ENCODE results near the gene GUCY1A2.

- TF ChIP-seq EZH2phosphoT487 (IDR thresholded peaks at IDR 0.05; ENCODE audit: insufficient read depth, low read depth) (no peak), EZH2 (IDR thresholded peaks at IDR 0.05; ENCODE audit: insufficient read depth, poor library complexity, severe bottlenecking) (peak; percentile 28)
Measured at GRCh38 chr11:107018219-107018901, at the start of gene GUCY1A2.

All from GM23248 (cell line).